ENCODE measurements around the gene GHRL.

Gene GHRL

GRCh38 chr3:10294030-10294586, 1.4 kb upstream of the GHRL start:
- no peak for DNase-seq

- DNase-seq, result no peak
Observed at GRCh38 chr3:10291641-10292040, 1.1 kb downstream of the GHRL start.

DNA sequence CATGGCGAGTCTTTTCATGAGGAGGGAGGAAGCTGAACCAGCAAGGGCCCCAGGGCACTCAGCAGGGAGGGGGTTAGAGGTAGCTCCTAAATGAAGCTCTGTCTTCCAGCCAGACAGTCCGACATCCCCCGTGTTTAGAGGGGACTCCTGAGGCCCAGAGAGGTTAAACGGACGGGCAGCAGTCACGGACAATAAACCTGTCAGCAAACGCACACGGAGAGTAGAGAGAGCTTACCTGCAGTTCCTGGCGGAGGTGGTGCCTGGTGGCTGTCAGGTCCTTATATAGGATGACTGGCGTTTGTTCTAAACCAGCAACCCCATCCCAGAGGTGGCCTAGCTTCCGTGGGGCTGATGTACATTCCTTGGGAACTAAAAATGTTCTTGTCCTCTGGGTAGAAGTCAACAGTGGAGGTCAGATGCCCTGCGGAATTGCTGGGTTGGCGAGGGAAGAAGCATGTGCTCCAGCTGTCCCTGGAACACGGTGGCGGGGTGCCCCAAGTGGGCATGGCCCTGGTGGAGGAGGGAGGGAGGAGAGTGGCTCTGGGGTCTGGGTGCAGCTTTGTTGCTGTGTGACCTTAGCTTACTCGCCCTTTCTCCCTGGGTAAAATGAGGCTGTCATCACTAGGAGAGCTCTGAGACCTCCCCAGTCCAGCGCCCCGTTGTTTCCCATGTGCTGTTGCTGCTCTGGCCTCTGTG, 2.1 kb downstream of the GHRL start:
- DNase-seq, result no peak

DNA sequence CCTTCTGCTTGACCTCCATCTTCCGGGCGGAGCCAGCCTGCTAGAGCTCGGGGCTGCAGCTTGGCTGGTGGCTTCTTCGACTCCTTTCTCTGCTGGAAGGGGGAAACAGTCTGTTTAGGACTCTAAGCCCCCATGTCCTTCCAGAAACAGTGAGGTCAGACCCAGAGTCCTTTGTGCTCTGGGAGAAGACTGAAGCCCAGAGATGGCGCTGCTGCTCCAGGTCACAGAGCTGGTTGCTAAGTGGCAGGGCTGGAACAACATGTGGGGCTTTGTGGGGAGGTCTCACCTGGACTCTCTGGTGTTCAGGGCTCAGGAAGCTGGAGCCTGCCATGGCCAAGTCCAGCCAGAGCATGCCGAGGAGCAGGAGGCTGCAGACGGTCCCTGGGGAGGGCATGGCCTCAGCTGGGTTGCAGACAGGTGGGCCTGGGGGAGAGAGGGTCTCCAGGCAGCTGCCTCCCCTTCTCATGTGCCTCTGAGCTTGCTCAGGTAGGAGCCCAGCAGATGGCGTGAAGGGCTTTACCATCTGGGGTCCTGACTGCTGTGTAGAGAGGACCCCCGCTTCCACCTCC, 2.9 kb downstream of the GHRL start:
- no peak for DNase-seq

- no peak for DNase-seq
Observed at GRCh38 chr3:10289077-10289476, 3.7 kb downstream of the GHRL start.

GRCh38 chr3:10288575-10288960, 4.2 kb downstream of the GHRL start:
- no peak for DNase-seq

- DNase-seq, result no peak
Observed at GRCh38 chr3:10287936-10288574, 4.7 kb downstream of the GHRL start.

GRCh38 chr3:10286596-10287295, 6.0 kb downstream of the GHRL start:
- no peak for DNase-seq

GRCh38 chr3:10286133-10286524, 6.6 kb downstream of the GHRL start:
- DNase-seq, result no peak

GRCh38 chr3:10285272-10286132, 7.2 kb downstream of the GHRL start:
- DNase-seq, result no peak

DNA sequence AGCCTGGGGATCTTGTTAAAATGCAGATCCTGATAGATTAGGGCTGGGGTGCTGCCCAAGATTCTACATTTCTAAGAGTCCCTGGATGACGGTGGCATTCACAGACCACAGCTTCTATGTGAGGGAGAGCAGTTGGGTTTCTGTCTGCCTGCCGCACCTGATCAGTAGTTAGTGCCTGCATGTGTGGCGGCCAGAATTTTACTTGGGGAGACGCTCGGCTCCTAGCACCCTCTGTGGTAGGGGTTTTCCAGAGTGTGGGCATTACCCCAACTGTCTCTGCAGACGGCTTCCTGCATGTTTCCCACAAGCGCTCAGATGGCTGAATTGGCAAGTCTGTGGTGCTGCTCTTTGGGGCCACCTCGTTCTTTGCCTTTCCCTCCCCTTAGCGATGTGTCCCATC, 8.3 kb downstream of the GHRL start:
- peak; percentile 17 to 61 (median 44) for DNase-seq

- no peak for DNase-seq
Observed at GRCh38 chr3:10283638-10284037, 9.1 kb downstream of the GHRL start.

DNA sequence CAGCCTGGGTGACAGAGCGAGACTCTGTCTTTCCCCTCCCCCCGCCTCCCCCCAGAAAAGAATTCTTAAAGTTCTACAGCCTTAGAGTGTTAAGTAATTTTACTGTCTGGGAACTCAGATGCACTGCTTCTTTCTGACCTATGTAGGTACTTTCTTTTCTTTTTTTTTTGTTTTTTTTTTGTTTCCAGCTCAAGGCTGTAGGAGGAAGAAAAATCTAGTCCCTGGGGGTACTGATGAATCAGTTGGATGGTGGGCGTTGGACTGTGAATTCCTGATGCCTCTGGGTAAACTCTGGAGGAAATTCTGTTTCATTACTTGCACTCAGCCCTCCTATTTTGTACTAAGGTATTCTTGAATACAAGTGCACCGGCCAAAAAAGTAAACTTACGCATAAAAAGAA, 10.8 kb downstream of the GHRL start:
- DNase-seq, result no peak

GRCh38 chr3:10280571-10280970, 12.2 kb downstream of the GHRL start:
- no peak for DNase-seq

DNA sequence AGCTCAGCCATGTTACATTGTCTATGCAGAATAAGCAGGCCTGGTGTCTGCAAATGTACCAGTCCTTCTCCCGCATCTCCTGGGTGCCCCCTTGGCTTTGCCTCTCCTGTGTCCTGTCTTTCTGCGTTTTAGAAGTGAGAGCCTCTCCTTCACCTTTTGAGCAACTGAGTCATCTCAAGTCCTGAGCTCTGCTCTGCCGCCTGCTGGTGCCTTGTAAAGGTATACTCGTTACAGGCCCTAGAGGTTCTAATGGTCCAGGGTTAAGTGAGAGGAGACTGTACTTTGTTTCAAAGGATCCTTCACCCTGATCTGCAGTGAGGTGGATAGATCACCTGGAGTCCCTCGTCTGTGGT, 12.6 kb downstream of the GHRL start:
- no peak for DNase-seq

GRCh38 chr3:10279384-10280176, 13.2 kb downstream of the GHRL start:
- DNase-seq, result no peak

DNA sequence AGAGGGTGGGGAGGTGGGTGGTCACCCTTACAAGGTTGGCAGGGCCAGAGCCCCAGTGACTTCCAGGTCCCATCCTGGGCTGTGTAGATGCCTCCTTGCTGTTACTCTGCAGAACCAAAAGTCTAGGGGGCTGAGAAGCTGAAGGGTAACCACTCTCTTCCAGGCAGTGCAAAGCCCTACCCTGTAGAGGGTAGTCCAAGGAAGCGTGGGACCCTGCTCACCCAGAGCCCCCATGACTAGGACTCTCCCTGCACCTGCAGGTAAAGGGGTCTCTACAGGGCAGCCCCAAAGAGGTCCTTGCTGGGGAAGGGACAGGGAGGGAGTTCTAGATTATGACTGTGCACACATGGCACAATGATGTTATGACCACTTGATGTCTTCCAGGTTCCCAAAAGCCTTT, 14.2 kb downstream of the GHRL start:
- DNase-seq, result no peak

- no peak for DNase-seq
Observed at GRCh38 chr3:10277115-10277625, 15.6 kb downstream of the GHRL start.

GRCh38 chr3:10274601-10275000, 18.1 kb downstream of the GHRL start:
- DNase-seq, result no peak

DNA sequence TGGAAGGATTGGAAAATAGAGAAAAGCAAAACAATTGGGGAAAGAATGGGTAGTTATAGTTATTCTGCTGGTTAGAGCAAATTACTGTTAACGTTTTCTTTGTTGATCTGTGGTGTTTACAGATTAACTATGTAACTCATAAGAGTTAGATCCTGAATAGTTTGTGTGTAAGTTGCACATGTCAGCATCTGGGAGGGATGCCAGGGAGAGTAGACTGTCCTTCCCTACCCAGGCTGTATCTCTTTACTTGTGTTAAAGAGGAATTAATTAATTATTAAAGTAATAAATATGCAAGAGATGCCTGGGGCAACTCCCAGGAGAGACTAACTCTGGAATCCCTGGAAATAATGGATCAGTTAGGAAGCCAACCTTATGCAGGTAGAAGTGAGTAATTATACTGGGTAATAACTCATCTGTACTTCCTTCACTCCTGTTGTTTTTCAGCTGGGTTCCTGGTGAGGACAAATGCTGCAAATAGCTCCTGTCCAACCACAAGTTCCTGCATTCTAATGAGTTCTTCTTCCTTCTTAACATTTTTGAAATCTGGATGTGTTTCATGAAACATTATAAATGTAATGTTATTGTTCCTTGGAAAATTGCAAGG, 18.9 kb downstream of the GHRL start:
- DNase-seq, result no peak

DNA sequence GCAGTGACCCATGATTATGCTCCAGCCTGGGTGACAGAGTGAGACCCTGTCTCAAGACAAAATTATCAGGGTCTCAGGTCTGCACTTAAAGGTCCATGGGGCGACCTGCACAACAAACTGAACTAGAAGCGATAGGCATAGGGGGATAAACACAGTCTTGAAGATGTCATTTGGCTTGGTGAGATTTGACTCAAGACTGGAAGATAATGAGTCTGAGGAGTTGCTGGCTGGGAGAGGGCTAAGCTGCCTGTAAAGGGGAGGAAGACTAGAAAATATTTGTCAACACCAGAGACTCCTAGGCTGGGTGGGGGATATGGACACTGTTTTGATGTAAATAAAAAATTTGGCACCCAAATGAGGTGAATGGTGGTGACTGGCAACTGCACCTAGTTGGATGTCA, 19.8 kb downstream of the GHRL start:
- DNase-seq, result no peak

Data from T-helper 1 cell (primary cell).